ENCODE measurements around the gene NXF2B. TPM values are rescaled to one million over a fixed set of nuclear protein-coding genes. Genes with fewer than 3 reads are reported as not detected.

The NXF2B gene, protein sequence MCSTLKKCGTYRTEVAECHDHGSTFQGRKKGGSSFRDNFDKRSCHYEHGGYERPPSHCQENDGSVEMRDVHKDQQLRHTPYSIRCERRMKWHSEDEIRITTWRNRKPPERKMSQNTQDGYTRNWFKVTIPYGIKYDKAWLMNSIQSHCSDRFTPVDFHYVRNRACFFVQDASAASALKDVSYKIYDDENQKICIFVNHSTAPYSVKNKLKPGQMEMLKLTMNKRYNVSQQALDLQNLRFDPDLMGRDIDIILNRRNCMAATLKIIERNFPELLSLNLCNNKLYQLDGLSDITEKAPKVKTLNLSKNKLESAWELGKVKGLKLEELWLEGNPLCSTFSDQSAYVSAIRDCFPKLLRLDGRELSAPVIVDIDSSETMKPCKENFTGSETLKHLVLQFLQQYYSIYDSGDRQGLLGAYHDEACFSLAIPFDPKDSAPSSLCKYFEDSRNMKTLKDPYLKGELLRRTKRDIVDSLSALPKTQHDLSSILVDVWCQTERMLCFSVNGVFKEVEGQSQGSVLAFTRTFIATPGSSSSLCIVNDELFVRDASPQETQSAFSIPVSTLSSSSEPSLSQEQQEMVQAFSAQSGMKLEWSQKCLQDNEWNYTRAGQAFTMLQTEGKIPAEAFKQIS
- not detected in 2 replicates for total RNA-seq

DNA sequence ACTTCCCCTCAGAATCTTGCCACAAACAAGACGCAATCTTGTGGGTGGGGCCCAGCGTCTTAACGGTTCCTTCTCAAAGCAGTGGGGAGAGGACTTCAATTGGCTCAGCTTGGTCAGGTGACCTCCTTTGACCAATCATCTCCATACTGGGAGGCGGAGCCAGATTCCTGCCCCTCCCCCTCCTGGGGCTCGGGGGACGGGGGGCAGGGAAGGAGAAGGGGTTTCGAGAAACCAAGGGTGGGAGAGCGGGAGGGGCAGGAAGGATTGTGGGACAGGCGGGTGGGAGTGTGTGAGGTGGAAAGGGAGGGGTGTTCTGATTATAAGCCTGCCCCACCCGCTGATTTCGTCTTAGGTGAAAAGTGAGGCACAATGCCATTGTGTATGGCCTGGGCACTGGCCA is at the start of gene NXF2B:
Gene NXF2B, minus strand, starts transcription at position 101 of the 400 bp plus-strand sequence. CDS start 59,972 bp downstream, outside the sequence.

DNA sequence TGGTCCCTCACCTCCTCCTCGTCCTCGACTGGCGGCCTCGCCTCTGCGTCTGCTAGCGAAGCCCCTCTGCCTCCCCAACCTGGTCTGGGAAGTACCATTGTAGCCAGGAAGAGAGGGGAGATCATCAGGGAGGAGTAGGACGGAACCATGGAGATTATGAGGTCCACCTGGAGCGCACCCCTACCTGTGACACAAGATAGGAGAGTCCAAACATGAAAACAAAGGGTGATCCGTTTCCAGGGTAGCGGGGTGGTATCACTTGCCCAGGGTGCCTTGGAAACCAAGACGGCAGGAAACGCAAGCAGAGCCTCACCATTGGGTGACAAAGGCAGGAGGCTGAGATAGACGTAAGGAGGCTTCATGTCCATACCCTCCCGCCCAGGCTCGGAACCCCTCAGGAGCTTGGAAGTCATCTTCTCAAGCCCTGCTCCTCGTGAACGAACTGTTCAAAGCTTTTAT is 32.0 kb upstream of the NXF2B start, which contains the start of gene TCP11X2:
Gene TCP11X2, minus strand, starts transcription at position 51 of the 459 bp plus-strand sequence.

Other genes with a start within 250 kb of the NXF2B start
- not detected in 2 replicates for gene TCP11X1, start 224.7 kb downstream of the NXF2B start, total RNA-seq
- gene NXF2, start 192.8 kb downstream of the NXF2B start, total RNA-seq: not detected in 2 replicates
- gene TCP11X2, start 31.8 kb upstream of the NXF2B start, total RNA-seq: not detected in 2 replicates
- 0.56 and 2.8 TPM in 2 replicates for gene TMSB15A, start 76.7 kb upstream of the NXF2B start, total RNA-seq
- 10.0 and 14.3 TPM in 2 replicates for gene ARMCX5, start 159.5 kb upstream of the NXF2B start, total RNA-seq
- 1.1 and 1.7 TPM in 2 replicates for gene GPRASP1, start 211.5 kb upstream of the NXF2B start, total RNA-seq